GM21381 (cell line): ENCODE data around the gene ABTB1.
"Not testable (repeated sequence)": the region's sequence is repeated elsewhere in the genome, so short reads cannot be mapped to it uniquely, and the experiment has no call there.

ENCODE experiments used
- ATAC-seq: cut with Tn5 transposase; IDR thresholded peaks from one replicate; pipeline ENCODE4 v1.9.1; 2021; ENCODE audit warnings: mild to moderate bottlenecking, moderate library complexity; ENCODE audit not compliant: unreplicated experiment

Gene ABTB1

GRCh38 chr3:127647845-127648204 is 24.9 kb upstream of the ABTB1 start:
- no peak for ATAC-seq

- no peak for ATAC-seq
These were observed 22.5 kb upstream of the ABTB1 start for GRCh38 chr3:127650236-127650635.

- no peak for ATAC-seq
These were observed 21.1 kb upstream of the ABTB1 start for GRCh38 chr3:127651516-127652172.

GRCh38 chr3:127652246-127652995 is 20.3 kb upstream of the ABTB1 start:
- ATAC-seq = no peak

- ATAC-seq = no peak
These were observed 18.4 kb upstream of the ABTB1 start for GRCh38 chr3:127654374-127654773.

GRCh38 chr3:127654993-127655392 is 17.8 kb upstream of the ABTB1 start:
- not testable (repeated sequence) for ATAC-seq

- ATAC-seq = no peak
These were observed 17.1 kb upstream of the ABTB1 start for GRCh38 chr3:127655641-127656040.

GRCh38 chr3:127656906-127657305 is 15.8 kb upstream of the ABTB1 start:
- no peak for ATAC-seq

GRCh38 chr3:127658234-127658633 is 14.5 kb upstream of the ABTB1 start:
- no peak for ATAC-seq

- no peak for ATAC-seq
These were observed 12.0 kb upstream of the ABTB1 start for GRCh38 chr3:127660621-127661251.

- no peak for ATAC-seq
These were observed 11.2 kb upstream of the ABTB1 start for GRCh38 chr3:127661600-127661999.

GRCh38 chr3:127662001-127662469 is 10.7 kb upstream of the ABTB1 start:
- ATAC-seq = no peak

- no peak for ATAC-seq
These were observed 9.6 kb upstream of the ABTB1 start for GRCh38 chr3:127663151-127663550.

- ATAC-seq = no peak
These were observed 7.6 kb upstream of the ABTB1 start for GRCh38 chr3:127665165-127665564.

GRCh38 chr3:127665586-127665985 is 7.2 kb upstream of the ABTB1 start:
- ATAC-seq = no peak

- ATAC-seq = no peak
These were observed 6.1 kb upstream of the ABTB1 start for GRCh38 chr3:127666676-127667075.

- ATAC-seq = no peak
These were observed 5.6 kb upstream of the ABTB1 start for GRCh38 chr3:127667119-127667681.

- ATAC-seq = no peak
These were observed 3.8 kb upstream of the ABTB1 start for GRCh38 chr3:127668906-127669305.

GRCh38 chr3:127669541-127670228 is 3.1 kb upstream of the ABTB1 start:
- no peak for ATAC-seq

- ATAC-seq = no peak
These were observed 2.6 kb upstream of the ABTB1 start for GRCh38 chr3:127670229-127670559.
